Peyer's patch (tissue), 4 donors: ENCODE results near the gene KRT9. TPM values are rescaled to one million over a fixed set of nuclear protein-coding genes. Genes with fewer than 3 reads are reported as not detected.
"Not testable (repeated sequence)": the region's sequence is repeated elsewhere in the genome, so short reads cannot be mapped to it uniquely, and the experiment has no call there.

Source experiments
- DNase-seq, 3 donors: peaks; one replicate each; pipeline ENCODE4 v3.0.0-alpha.2; 2017 to 2019
- H3K27ac ChIP-seq, 4 donors: fragments of 200-600 bp; sonication (generic); one replicate each; pipeline ENCODE4 v1.5.1; 2016 to 2019
- H3K27me3 ChIP-seq, 2 donors: fragments of 200-600 bp; sonication (generic); one replicate each; pipeline ENCODE4 v1.5.1; 2019
- H3K36me3 ChIP-seq, 3 donors: fragments of 200-600 bp; sonication (generic); one replicate each; pipeline ENCODE4 v1.5.1; 2016 to 2019
- H3K4me1 ChIP-seq, 4 donors: fragments of 200-600 bp; sonication (generic); one replicate each; pipeline ENCODE4 v1.5.1; 2016 to 2019
- H3K4me3 ChIP-seq, 4 donors: fragments of 200-600 bp; sonication (generic); 1 replicate in 3 of 4; 2 replicates in 1 of 4; pipeline ENCODE4 v1.5.1; 2016 to 2019; ENCODE audit warnings: mild to moderate bottlenecking in 1 of 4
- H3K9me3 ChIP-seq, 4 donors: fragments of 200-600 bp; sonication (generic); one replicate each; pipeline ENCODE4 v1.5.1; 2016 to 2019; ENCODE audit warnings: mild to moderate bottlenecking in 1 of 4
- CTCF ChIP-seq, 6 experiments: fragments of 450-650 bp in 4 of 6; fragments of 200-600 bp in 2 of 6; sonication (generic) in 1 of 6; IDR thresholded peaks; one replicate each; pipeline ENCODE4 v1.5.1; 2017 to 2019; ENCODE audit warnings: antibody characterized with exemption in 6 of 6, mild to moderate bottlenecking in 3 of 6, moderate library complexity in 1 of 6
- POLR2A ChIP-seq, 2 donors: fragments of 450-650 bp; IDR thresholded peaks; one replicate each; pipeline ENCODE4 v1.5.1; 2017; ENCODE audit warnings: antibody characterized with exemption in 2 of 2, mild to moderate bottlenecking in 2 of 2, moderate library complexity in 2 of 2
- total RNA-seq, 4 donors: library from RNA; depleted of rRNA; stranded (reverse); fragments of >200 nt; gene quantifications; one replicate each; pipeline ENCODE4 v1.1.0, GENCODE V29; 2016

The KRT9 gene
- total RNA-seq, 4 donors from 2014 or later: not detected

GRCh38 chr17:41579484-41580243 lies 7.8 kb upstream of the KRT9 start:
- peaks cover 0 to 24% (median 1%) of the 10 kb centered on the region in 4 donors for H3K4me1 ChIP-seq
- no peak overlapping the region for H3K4me3 ChIP-seq
- no peaks in the 10 kb centered on the region for H3K27me3 ChIP-seq
- peak overlapping the region in 3 of 4 donors; percentile 32 to 87 (median 78) for H3K27ac ChIP-seq
- TF ChIP-seq POLR2A (IDR thresholded peaks at IDR 0.05) (peak; percentile 68 to 98), CTCF (IDR thresholded peaks at IDR 0.05) (peak in 4 of 6 experiments; percentile 51 to 99 (median 97))
- no peaks in the 10 kb centered on the region for H3K36me3 ChIP-seq
- peak; percentile 21 to 94 (median 91) for DNase-seq
- H3K9me3 ChIP-seq: no peaks in the 10 kb centered on the region

GRCh38 chr17:41578971-41579370 lies 7.1 kb upstream of the KRT9 start:
- Histone ChIP-seq H3K27me3 (no peaks in the 10 kb centered on the region), H3K36me3 (no peaks in the 10 kb centered on the region), H3K27ac (peak overlapping the region in 3 of 4 donors; percentile 32 to 87 (median 78)), H3K4me1 (peaks cover 0 to 24% (median 1%) of the 10 kb centered on the region in 4 donors), H3K4me3 (no peak overlapping the region), H3K9me3 (no peaks in the 10 kb centered on the region)
- DNase-seq: no peak
- TF ChIP-seq CTCF (IDR thresholded peaks at IDR 0.05): no peak
- TF ChIP-seq POLR2A (IDR thresholded peaks at IDR 0.05): no peak

GRCh38 chr17:41578538-41578937 lies 6.7 kb upstream of the KRT9 start:
- no peaks in the 10 kb centered on the region for H3K36me3 ChIP-seq
- no peaks in the 10 kb centered on the region for H3K27me3 ChIP-seq
- H3K9me3 ChIP-seq: no peaks in the 10 kb centered on the region
- DNase-seq: no peak
- peaks cover 0 to 24% (median 1%) of the 10 kb centered on the region in 4 donors for H3K4me1 ChIP-seq
- peak overlapping the region in 3 of 4 donors; percentile 32 to 87 (median 78) for H3K27ac ChIP-seq
- H3K4me3 ChIP-seq: no peak overlapping the region
- TF ChIP-seq POLR2A (IDR thresholded peaks at IDR 0.05) (no peak), CTCF (IDR thresholded peaks at IDR 0.05) (no peak)

- not testable (repeated sequence) for H3K4me3 ChIP-seq, H3K36me3 ChIP-seq, H3K27me3 ChIP-seq, H3K9me3 ChIP-seq
- Histone ChIP-seq H3K4me1 (peaks cover 0 to 17% (median 1%) of the 10 kb centered on the region in 4 donors), H3K27ac (peak overlapping the region in 1 of 4 donors; percentile 61)
- DNase-seq: peak in 2 of 3 donors; percentile 72 to 82
- TF ChIP-seq CTCF (IDR thresholded peaks at IDR 0.05): peak in 3 of 6 experiments; percentile 22 to 54 (median 31)
Observed at GRCh38 chr17:41576740-41577139, 4.9 kb upstream of the KRT9 start.

GRCh38 chr17:41575336-41575735 lies 3.5 kb upstream of the KRT9 start:
- no peaks in the 10 kb centered on the region for H3K9me3 ChIP-seq
- no peak overlapping the region for H3K27ac ChIP-seq
- no peak for DNase-seq
- H3K27me3 ChIP-seq: no peaks in the 10 kb centered on the region
- H3K4me3 ChIP-seq: no peak overlapping the region
- H3K4me1 ChIP-seq: peaks cover 0 to 17% (median 1%) of the 10 kb centered on the region in 4 donors
- no peaks in the 10 kb centered on the region for H3K36me3 ChIP-seq
- TF ChIP-seq CTCF (IDR thresholded peaks at IDR 0.05): no peak
- no peak for TF ChIP-seq POLR2A (IDR thresholded peaks at IDR 0.05)
